GM21786 (cell line): Measurements from ENCODE around the gene CHST15.
A peak's percentile ranks its signal among the peaks of the same experiment; 100 is the strongest.

ENCODE experiments used
- ATAC-seq: cut with Tn5 transposase; IDR thresholded peaks from one replicate; pipeline ENCODE4 v1.9.1; 2021; ENCODE audit not compliant: unreplicated experiment

The CHST15 gene

DNA sequence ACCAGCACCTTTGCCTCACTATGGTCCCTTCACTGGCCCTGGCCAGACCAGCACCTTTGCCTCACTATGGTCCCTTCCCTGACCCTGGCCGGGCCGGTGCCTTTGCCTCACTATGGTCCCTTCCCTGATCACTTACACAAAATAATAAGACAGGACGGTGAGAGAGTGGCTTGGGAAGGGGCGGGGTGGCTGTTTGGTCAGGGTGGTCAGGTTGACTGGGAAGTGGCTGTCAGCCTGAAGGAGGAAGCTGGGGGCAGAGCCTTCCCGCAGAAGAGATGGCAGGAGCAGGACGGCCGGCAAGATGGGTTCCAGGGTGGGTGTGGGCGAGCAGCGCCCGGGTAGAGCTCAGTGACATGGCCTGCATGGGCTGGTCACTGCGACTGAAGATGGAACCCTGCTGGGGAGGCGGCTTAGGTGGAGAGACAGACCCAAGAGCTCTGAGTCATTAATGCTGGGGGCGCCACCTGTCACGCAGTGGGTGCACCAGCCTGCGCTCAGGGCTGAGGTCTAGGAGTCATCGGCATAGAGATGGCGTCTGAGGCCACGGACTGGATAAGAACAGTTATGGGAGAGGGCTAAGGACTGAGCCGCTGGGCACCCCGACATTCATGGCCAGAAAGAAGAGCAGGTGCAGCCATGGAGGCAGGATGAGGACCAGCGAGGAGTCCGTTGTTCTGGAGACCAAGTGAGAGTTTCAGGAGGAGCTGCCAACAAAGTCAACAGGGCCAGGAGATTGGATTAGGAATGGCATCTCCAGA lies 91.8 kb downstream of the CHST15 start:
- ATAC-seq, result no peak

DNA sequence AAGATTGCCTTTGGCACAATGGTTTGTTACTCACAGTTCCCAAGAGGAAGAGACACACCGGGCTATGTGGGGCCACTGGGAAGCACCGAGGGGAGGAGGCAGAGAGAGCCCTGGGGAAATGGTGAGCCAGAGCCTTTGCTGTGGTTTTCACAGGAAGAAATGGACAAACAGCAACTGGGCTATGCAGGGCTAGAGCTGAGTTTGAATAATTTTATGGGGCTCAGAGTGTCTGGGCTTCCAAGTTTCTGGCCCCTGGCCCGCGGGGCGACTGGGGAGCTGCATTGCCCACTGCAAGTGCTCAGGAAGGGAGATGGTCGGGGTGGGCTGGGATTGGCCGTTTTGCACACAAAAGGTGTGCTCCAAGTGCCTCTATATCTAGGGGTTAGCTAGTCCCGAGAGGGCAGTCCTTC lies 92.6 kb downstream of the CHST15 start:
- no peak for ATAC-seq

DNA sequence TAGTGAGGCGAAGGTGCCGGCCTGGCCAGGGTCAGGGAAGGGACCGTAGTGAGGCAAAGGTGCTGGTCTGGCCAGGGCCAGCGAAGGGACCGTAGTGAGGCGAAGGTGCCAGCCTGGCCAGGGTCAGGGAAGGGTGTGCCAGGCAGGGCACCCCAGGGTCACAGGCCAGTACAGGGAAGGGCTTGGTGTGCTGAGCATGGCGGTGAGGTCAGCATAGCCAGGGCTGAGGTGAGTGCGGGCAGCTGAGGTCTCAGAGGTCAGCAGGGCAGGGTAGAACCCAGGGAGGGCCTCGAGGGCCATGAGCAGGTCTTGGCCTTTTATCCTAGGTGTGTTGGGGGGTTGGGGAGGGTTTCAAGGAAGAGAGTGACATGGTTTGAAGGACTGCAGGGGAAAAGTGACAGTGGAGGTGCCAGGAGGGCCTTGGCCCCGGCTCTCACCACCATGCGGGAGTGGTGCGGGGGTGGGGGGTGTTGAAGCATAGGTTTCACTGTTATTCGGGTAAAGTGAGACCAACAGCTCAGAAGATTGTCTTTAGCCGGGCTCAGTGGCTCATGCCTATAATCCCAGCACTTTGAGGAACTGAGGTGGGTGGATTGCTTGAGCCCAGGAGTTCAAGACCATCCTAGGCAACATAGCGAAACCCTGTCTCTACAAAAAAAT lies 93.3 kb downstream of the CHST15 start:
- no peak for ATAC-seq

DNA sequence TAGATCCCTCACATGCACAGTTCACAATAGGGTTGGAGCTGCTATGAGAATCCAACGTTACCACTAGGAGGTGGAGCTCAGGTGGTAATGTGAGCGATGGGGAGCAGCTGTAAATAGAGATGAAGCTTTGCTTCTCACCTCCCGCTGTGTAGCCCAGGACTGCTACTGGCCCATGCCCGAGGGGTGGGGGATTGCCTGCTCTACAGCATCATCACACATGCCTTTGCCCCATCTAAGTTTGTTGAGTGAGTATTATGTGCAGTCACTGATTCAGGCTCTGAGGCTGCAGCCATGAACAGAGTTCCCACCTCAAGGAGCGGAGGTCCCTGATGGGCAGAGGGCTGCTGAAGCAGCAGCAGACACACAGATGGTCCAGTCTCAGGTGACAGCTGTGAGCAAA lies 94.1 kb downstream of the CHST15 start:
- ATAC-seq, result no peak

DNA sequence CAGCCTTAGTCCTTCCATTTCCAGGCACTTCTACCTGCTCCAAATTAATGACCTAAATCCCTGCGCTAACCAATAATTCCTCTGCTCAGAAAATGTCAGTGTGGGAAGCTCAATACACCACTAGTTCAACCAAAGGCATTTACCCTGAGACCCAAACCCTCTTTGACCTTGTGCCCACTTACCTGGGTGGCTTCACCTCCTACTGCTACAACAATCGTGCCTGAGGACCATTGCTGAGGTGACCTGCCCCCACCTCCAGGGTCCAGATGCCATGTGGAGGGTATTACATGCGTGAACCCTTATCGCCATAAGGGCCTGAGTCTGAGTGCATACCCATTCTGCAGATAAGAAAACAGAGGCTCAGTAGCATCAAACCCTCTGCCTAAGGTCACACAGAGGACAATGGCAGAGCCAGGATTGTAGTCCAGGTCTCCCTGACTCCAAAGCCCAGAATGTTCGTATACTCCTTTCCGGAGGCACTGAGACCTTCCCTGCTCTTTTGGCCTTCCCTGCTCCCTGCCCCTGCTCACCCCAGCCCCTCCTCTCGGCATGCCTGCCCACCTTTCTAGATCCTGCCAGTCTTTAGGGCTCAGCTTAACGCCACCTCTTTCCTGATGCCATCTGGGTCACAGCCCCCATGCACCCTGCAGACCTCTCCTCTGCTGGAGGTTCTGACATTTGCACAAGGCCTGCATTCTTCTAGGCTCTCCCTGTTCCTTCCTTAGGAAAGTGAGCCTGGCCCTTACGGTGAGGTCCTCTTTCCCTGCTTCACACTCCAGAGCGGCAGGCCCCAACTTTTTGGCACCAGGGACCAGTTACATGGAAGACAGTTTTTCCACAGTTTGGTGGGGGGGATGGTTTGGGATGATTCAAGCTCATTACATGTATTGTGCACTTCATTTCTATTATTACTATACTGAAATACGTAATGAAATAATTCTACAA lies 94.9 kb downstream of the CHST15 start:
- ATAC-seq, result no peak

DNA sequence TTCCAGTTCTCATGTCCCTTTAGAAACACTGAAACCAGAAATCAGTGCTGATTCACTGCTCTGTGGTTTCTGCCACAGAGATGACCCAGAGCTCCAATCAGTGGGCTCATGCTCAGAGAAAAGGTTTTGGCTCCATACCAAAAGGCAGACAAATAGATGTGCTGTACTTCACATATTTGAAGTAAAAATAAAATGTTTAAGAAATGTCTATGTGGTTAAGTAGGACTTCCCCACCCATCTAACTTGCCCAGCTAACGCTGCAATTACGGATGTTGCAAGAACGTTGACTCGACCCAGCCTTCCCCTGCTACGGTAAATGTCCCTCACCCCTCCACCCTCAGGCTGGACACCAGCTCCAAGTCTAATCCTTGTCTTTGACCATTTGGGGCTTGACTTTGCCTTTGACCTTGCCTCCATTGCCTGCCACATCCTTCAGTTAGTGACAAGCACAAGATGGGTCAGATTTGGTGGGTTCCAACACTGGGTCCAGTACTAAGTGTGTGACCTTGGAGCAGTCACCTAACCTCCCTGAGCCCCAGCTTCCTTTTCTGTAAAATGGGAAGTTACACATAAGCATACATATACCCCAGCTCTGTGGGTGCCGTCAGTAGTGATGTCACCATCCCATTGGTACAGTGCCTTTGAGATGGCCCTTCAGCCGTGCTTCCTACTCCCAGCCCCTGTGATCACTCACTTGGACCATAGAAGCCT lies 95.8 kb downstream of the CHST15 start:
- no peak for ATAC-seq

DNA sequence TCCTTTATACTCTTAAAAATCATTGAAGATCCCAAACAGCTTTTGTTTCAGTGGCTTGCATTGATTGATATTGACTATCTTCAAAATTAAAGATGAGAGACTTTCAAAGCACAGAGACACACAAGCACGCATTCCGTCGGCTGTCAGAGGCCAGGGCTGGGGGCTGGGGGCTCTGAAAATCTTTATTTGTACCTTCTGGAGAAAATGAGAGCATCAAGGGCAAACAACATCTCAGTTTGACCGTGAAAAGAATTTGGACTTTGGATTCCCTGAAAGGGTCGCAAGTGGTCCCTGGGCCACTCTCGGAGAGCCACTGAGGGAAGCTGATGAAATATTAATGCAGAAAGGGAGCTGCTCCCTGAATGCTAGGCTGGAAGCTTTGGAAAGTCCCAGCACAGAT lies 96.4 kb downstream of the CHST15 start:
- no peak for ATAC-seq

DNA sequence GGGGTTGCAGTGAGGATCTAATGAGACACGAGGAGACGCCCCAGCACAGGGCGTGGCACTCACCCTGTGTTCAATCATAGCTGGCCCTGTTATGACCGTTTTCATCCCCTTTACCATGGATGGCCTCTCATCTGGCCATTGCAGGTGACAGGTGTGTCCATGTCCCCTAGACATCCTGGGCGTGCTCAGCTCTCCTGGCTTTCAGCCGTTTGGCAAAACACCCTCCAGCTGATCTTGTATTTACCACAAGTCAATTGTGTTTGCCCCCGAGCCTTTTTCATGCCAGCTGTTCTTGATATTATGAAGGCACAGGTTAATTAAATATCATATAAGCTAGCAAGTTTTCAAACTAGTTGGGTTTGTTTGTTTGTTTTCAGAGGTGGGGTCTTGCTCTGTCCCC lies 97.1 kb downstream of the CHST15 start:
- ATAC-seq, result no peak

DNA sequence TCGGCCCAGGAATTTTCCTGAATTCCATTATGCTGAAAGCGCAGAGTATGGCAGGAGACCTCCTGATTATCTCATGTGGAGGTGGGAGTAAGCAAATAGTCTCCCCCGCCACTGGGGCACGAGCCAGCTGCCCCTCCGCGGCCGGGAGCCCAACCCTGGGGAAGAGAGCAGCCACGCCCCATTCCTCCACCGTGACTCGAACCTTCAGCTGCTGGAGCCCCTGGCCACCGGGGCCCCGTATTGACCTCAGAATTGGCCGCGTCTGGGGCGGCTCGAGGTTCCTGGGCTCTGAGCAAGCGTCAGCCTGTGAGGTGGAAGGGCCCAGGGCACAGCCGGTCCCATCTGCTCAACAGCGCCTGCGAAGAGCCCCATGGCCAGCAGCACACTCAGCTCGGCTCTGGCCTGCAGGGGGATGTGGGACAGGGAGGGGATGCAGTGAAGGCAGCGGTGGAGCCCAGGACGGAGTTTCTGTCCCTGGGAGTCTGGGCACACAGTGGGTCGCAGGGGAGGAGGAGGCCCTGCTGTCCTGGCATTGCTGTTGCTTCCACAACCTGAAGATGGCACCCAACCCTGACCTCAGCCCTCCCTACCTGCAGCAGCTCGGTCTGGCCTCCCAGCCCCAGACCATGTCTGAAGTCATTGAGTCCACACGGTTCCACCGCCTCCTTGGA lies 97.8 kb downstream of the CHST15 start:
- peak; percentile 57 for ATAC-seq

DNA sequence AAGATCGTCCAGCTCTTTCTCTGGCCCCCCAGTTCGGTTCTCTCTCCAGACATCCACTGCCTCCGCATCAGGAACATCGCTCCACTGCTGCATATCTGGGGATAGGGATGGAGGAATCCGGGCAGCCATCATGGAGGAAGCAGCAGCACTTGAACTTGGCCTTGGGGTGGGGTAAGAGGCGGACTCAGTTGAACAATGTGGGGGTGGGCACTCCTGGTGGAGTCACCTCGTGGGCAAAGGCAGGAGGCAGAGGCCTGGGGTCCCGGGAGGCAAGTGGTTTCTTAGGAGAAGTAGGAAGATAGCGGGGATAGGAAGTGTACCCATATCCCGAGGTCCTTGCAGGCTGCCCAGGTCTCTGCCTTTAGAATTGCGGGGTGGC lies 98.3 kb downstream of the CHST15 start:
- ATAC-seq, result no peak

DNA sequence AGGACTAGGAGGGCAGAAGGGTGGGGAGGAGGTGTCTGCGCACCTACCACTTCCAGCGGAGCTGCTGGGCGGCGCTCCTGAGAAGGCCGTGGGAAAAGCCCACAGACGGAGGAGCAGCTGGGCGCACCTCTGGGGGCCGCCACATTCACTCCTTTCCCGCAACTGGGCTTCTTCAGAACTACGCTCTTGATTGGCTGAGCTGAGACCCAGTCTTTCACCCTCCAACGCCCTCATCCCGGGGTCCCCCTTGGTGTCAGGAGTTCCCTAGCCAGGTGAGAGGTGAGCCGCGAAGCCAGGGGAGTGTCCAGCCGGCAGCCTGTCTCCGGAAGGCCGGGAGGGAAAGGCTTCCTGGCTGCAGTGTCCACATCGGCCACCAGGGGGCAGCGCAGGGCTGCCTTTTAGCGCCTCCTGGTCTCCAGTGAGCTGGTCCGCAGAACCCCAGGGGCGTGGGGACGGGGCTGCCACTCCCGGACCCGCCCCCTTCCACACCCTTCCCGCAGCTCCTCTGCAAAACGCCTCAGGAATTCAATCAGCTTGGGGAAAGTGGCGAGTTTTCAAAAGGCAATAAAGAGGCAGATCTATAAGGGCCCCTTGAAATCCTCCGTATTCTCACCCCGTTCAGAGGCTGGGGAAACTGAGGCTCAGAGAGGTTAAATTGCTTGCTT lies 98.8 kb downstream of the CHST15 start:
- peak; percentile 52 for ATAC-seq

DNA sequence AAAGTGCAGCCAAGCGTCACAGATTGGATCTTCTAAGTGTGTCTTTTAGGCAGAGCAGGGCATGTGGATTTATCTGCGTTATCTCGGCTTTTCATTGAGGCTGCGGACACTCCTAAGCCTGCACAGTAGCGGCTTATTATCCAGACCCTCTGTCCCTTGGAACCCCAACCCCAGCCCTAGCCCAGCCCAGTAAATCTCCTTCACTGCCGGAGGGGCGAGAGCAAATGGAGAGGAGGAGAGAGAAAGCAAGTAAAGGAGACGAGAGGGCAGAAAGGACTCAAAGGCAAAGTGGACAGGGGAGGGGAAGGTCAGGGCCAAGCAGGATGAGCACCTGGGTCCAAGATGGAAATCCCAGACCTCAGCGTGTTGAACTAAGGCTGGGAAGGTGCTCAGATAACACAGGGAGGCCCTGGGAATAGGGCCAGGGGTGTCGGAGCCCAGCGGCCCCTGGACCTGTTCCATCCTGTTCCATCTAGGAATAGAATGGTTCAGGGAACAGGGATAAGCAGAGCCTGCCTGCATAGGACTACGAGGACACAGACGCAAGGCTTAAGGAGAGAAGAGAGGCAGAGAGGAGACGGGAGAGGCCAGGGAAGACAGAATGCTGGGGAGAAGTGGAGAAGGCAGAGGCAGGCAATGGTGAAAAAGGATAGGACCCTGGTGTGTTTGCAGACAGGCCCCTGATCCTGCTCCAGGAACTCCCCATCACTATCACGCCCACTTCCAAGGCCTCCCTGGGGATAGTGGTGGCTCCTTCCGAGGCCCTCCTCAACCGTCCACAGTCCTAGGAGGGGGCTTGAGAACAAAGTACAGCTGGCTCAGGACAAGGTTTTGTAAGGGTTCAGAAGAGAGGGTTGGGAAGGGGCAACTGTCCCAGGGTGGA lies 99.6 kb downstream of the CHST15 start:
- ATAC-seq, result no peak

DNA sequence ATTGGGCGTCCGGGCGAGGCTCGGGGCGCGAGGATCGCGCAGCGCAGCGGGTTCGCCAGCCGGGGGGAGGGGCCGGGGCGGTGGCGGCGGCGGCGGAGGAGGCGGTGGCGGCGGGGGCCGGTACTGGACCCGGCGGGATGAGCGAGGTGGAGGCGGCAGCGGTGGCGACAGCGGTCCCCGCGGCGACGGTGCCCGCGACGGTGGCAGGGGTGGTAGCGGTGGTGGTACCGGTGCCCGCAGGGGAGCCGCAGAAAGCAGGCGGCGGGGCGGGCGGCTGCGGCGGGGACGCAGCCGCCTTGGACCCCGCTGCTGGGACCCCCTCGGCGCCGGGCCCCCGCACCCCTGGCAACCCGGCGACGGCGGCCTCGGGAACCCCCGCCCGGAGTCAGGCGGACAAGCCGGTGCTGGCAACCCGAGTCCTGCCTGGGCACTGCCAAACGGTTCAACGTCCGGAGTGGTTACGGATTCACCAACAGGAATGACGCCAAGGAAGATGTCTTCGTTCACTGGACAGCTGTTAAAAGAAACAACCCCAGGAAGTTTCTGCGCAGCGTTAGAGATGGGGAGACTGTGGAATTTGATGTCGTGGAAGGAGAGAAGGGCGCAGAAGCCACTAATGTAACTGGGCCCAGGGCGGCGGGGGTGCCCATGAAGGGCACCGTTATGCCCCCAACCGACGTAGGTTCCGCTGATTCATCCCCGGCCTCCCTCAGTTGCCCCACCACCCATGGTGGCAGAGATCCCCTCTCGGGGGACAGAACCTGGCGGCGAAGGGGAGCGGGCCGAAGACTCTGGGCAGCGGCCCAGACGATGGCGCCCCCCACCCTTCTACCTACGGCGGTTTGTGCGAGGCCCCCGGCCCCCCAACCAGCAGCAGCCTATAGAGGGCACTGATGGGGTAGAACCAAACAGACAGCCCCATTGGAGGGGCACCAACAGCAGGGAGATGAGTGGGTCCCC lies 101.5 kb downstream of the CHST15 start:
- ATAC-seq, result no peak

DNA sequence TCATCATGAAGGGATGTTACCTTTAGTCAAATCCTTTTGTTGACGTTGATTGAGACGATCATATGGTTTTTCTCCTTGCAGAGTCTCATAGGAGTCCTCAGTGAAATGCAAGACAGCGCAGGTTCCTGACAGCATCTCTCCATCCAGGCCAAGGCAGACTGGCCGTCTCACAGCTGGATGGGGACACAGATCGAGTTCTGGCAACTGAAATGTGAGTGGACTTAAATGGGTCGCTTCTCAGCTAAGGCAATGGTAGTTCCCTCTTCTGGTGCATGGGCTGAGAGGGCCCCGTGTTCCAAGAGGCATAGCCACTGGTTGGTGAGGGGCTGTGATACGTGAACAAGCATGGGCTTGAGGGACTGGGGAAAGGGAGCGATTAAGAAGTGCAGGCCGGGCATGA lies 102.5 kb downstream of the CHST15 start:
- ATAC-seq, result no peak

DNA sequence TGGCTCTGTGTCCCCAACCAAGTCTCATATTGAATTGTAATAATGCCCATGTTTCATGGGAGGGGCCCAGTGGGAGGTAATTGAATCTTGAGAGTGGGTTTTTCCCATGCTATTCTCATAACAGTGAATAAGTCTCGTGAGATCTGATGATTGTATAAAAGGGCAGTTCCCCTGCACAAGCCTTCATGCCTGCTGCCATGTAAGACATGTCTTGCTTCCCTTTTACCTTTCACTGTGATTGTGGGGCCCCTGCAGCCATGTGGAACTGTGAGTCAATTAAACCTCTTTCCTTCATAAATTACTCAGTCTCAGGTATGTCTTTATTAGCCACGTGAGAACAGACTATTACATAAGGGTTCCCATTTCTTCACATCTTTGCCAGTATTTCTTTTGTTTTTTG lies 104.7 kb downstream of the CHST15 start:
- ATAC-seq, result no peak

DNA sequence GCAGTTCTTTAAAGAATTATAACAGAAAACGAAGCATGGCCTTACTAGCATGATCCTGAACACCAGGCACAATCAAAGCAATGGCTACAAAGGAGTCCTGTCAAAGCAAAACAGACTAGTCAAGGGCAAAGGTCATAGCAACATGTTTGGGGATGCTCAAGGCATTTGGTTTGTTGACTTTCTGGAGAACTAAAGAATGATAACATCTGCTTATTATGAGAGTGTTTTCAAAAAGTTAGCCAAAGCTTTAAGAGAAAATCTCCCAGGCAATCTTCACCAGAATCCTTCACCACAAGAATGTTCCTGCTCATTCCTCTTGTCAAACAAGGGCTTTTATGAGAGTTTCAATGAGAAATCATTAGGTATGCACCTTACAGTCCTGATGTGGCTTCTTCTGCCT lies 106.7 kb downstream of the CHST15 start:
- ATAC-seq, result no peak

DNA sequence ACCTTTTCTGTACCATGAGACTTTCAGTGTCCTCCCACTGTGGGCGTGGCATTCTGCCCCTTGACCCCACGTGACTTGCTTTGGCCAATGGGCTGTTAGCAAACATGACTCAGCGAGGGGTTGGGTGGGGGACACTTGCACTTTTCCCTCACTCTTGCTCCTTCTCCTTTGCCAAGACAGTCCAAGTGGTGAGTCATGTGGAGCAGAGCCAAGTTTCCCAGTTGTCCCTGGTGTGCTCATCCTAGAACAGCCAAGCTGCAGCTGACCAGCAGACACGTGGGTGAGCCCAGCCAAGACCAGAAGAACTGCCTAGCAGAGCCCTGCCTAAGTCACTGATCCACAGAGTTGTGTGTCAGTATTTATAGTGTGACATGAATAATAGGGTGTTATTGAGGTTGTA lies 119.0 kb downstream of the CHST15 start:
- no peak for ATAC-seq
